Left ventricle myocardium inferior (tissue), 1 donor: ENCODE results near the gene EIF4EBP3. TPM values are rescaled to one million over a fixed set of nuclear protein-coding genes. Genes with fewer than 3 reads are reported as not detected.
A peak's percentile ranks its signal among the peaks of the same experiment; 100 is the strongest.

Experiments used
- DNase-seq: peaks from one replicate; pipeline ENCODE4 v3.0.0-alpha.2; 2020
- H3K27ac ChIP-seq: fragments of 200-600 bp; replicated peaks from 2 replicates; pipeline ENCODE4 v1.8.0; 2021
- H3K27me3 ChIP-seq: fragments of 200-600 bp; 2 replicates; pipeline ENCODE4 v1.8.0; 2021; ENCODE audit warnings: low read depth
- H3K36me3 ChIP-seq: fragments of 200-600 bp; 2 replicates; pipeline ENCODE4 v1.8.0; 2021
- H3K4me1 ChIP-seq: fragments of 200-600 bp; 2 replicates; pipeline ENCODE4 v1.8.0; 2021
- H3K4me3 ChIP-seq: fragments of 200-600 bp; 2 replicates; pipeline ENCODE4 v1.8.0; 2021; ENCODE audit warnings: mild to moderate bottlenecking, moderate library complexity
- H3K9me3 ChIP-seq: fragments of 200-600 bp; replicated peaks from 2 replicates; pipeline ENCODE4 v1.8.0; 2021
- CTCF ChIP-seq: fragments of 200-600 bp; IDR thresholded peaks from 2 replicates; pipeline ENCODE4 v1.8.0; 2021; ENCODE audit warnings: antibody characterized with exemption, mild to moderate bottlenecking, borderline replicate concordance
- intact Hi-C: fragments of 100-400 bp; cut with micrococcal nuclease; formaldehyde crosslinking; loops from one replicate; pipeline ENCODE4 v1.11.0; 2022
- long read RNA-seq: library from polyadenylated mRNA; unstranded; transcript quantifications from one replicate; pipeline ENCODE4 v2.0.0, GENCODE V29; 2021
- total RNA-seq: library from RNA; stranded (reverse); fragmentation: NEBNext Ultra II Directional; extraction: Animal tissue kit (Norgen Biotek cat#: 25700); gene quantifications from one replicate; pipeline ENCODE4 v1.2.1, GENCODE V29; 2021
- donor health status: DM: no; HTN: yes; CAD: no; lungs with severe emphysema.

Gene EIF4EBP3
- 13.1 TPM for total RNA-seq
- long read RNA-seq, transcript EIF4EBP3-201 (3 exons, 691 nt): major isoform, 7 of 7 reads
- long read RNA-seq, partial matches to known transcripts: 0 of 7 reads
- long read RNA-seq, other reads (novel, unspliced or antisense): 0 of 7 reads

GRCh38 chr5:140547508-140548299, at the start of gene EIF4EBP3:
EIF4EBP3 (plus strand) TSS chr5:140547662; CDS start chr5:140547738, 76 bp downstream.
- Histone ChIP-seq H3K9me3 (no peaks in the 10 kb centered on the region), H3K4me3 (peak within 1 kb of the TSS; percentile 70), H3K27me3 (no peaks in the 10 kb centered on the region), H3K36me3 (peaks cover 52% of the 10 kb centered on the region), H3K27ac (peak within 1 kb of the TSS; percentile 97), H3K4me1 (peaks cover 48% of the 10 kb centered on the region)
- peak; percentile 76 for TF ChIP-seq CTCF
- intact Hi-C loops: loop anchor here (10.0 kb wide), 1 partner anchor 97 kb away; the partner anchor contains the start of genes IK and NDUFA2
- peak; percentile 98 for DNase-seq

GRCh38 chr5:140497897-140498296, 49.6 kb upstream of the EIF4EBP3 start:
- no peaks in the 10 kb centered on the region for H3K9me3 ChIP-seq
- intact Hi-C loops: no loop called here

GRCh38 chr5:140498591-140498990, 48.9 kb upstream of the EIF4EBP3 start:
- Histone ChIP-seq H3K4me3 (no peak overlapping the region), H3K4me1 (no peaks in the 10 kb centered on the region), H3K27me3 (no peaks in the 10 kb centered on the region), H3K9me3 (no peaks in the 10 kb centered on the region), H3K27ac (no peak overlapping the region), H3K36me3 (peaks cover 29% of the 10 kb centered on the region)
- DNase-seq: no peak
- intact Hi-C loops: no loop called here
- TF ChIP-seq CTCF: no peak

More at GRCh38 chr5:140497897-140498296, 49.6 kb upstream of the EIF4EBP3 start:
- DNase-seq: no peak
- Histone ChIP-seq H3K36me3 (peaks cover 36% of the 10 kb centered on the region), H3K27ac (no peak overlapping the region), H3K4me3 (no peak overlapping the region), H3K27me3 (no peaks in the 10 kb centered on the region), H3K4me1 (no peaks in the 10 kb centered on the region)
- TF ChIP-seq CTCF: no peak

- no peak for TF ChIP-seq CTCF
- DNase-seq: no peak
- no peaks in the 10 kb centered on the region for H3K4me1 ChIP-seq
- no peak overlapping the region for H3K27ac ChIP-seq
- H3K36me3 ChIP-seq: peaks cover 46% of the 10 kb centered on the region
- intact Hi-C loops: no loop called here
- H3K9me3 ChIP-seq: no peaks in the 10 kb centered on the region
- no peak overlapping the region for H3K4me3 ChIP-seq
- H3K27me3 ChIP-seq: no peaks in the 10 kb centered on the region
Observed at GRCh38 chr5:140502834-140503233, 44.6 kb upstream of the EIF4EBP3 start.

- intact Hi-C loops: no loop called here
- no peak overlapping the region for H3K4me3 ChIP-seq
- H3K4me1 ChIP-seq: no peaks in the 10 kb centered on the region
- TF ChIP-seq CTCF: no peak
- H3K27ac ChIP-seq: no peak overlapping the region
- no peaks in the 10 kb centered on the region for H3K9me3 ChIP-seq
- DNase-seq: no peak
- H3K27me3 ChIP-seq: no peaks in the 10 kb centered on the region
- peaks cover 94% of the 10 kb centered on the region for H3K36me3 ChIP-seq
Observed at GRCh38 chr5:140509898-140510297, 37.6 kb upstream of the EIF4EBP3 start.
